DOHH2 (cell line): Measurements from ENCODE around the gene ADCY4.

Experiments
- EZH2phosphoT487 ChIP-seq: fragments of 200-600 bp; sonication (generic); IDR thresholded peaks from 2 replicates; pipeline ENCODE4 v1.6.1; 2017; ENCODE audit warnings: borderline replicate concordance, mild to moderate bottlenecking, antibody characterized with exemption, low read length, moderate library complexity, mixed read lengths
- TF ChIP-seq, protein P1 (sequence below): fragments of 200-600 bp; sonication (generic); IDR thresholded peaks from one replicate; pipeline ENCODE4 v1.5.1; 2014; ENCODE audit warnings: antibody characterized with exemption, mild to moderate bottlenecking, low read depth, low read length; ENCODE audit not compliant: poor library complexity, severe bottlenecking

DNA sequence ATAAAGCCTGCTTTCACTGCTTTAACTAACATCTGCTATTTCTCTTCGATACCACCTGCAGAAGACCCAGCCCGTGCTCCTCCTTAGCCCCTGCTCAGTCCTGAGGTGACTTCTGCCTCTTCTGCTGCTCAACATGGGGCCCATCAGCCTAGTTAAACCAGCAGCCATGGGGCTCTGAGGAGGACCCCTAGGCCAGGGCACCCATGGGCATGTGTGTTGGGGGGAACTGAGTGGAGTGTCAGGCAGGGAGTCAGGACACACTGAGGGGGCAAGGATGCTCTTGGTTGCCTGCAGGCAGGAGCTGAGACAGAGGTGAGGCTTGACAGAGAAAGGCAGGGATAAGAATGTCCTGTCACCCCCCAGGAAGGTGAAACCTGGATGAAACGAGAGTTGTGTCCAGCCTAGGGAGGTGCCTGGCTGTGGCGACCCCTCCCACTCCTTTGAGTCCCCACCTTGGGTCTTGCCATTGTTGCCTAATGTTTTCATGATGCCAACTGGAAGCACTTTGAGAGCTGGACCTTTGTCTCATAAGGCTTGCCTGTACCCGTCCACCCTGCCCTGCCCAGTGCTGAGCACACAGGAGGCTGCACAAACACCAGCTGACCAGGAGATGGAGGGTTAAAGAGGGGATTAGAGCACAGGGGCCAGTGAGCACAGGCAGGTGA lies 50.9 kb downstream of the ADCY4 start:
- TF ChIP-seq, protein P1, sequence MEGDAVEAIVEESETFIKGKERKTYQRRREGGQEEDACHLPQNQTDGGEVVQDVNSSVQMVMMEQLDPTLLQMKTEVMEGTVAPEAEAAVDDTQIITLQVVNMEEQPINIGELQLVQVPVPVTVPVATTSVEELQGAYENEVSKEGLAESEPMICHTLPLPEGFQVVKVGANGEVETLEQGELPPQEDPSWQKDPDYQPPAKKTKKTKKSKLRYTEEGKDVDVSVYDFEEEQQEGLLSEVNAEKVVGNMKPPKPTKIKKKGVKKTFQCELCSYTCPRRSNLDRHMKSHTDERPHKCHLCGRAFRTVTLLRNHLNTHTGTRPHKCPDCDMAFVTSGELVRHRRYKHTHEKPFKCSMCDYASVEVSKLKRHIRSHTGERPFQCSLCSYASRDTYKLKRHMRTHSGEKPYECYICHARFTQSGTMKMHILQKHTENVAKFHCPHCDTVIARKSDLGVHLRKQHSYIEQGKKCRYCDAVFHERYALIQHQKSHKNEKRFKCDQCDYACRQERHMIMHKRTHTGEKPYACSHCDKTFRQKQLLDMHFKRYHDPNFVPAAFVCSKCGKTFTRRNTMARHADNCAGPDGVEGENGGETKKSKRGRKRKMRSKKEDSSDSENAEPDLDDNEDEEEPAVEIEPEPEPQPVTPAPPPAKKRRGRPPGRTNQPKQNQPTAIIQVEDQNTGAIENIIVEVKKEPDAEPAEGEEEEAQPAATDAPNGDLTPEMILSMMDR: no peak
- TF ChIP-seq EZH2phosphoT487: no peak
